Upper lobe of left lung (tissue), 6 donors: ENCODE data around the gene MBIP. TPM values are rescaled to one million over a fixed set of nuclear protein-coding genes. Genes with fewer than 3 reads are reported as not detected.
"Not testable (repeated sequence)": the region's sequence is repeated elsewhere in the genome, so short reads cannot be mapped to it uniquely, and the experiment has no call there.

ENCODE experiments used
- ATAC-seq, 2 donors: fragments of 200-7000 bp; cut with Tn5 transposase; one replicate each; pipeline ENCODE4 v1.9.1; 2022; ENCODE audit warnings: mild to moderate bottlenecking in 2 of 2, moderate library complexity in 2 of 2; ENCODE audit not compliant: low FRiP score in 2 of 2
- DNase-seq, 2 donors: peaks; one replicate each; pipeline ENCODE4 v3.0.0-alpha.2; 2019 to 2020
- H3K27ac ChIP-seq, 4 donors: fragments of 200-600 bp; sonication (generic); one replicate each; pipeline ENCODE4 v1.5.1; 2016 to 2019
- H3K27me3 ChIP-seq, 4 donors: fragments of 200-600 bp; sonication (generic); one replicate each; pipeline ENCODE4 v1.5.1; 2017 to 2019
- H3K36me3 ChIP-seq, 4 donors: fragments of 200-600 bp; sonication (generic); one replicate each; pipeline ENCODE4 v1.5.1; 2016 to 2019
- H3K4me1 ChIP-seq, 4 donors: fragments of 200-600 bp; sonication (generic); one replicate each; pipeline ENCODE4 v1.5.1; 2018 to 2019
- H3K4me3 ChIP-seq, 4 donors: fragments of 200-600 bp; sonication (generic); one replicate each; pipeline ENCODE4 v1.5.1; 2017 to 2019; ENCODE audit warnings: mild to moderate bottlenecking in 2 of 4, moderate library complexity in 1 of 4
- H3K9me3 ChIP-seq, 4 donors: fragments of 200-600 bp; sonication (generic); one replicate each; pipeline ENCODE4 v1.5.1; 2018 to 2019
- EP300 ChIP-seq, 4 donors: sonication (generic); formaldehyde crosslinking; IDR thresholded peaks; one replicate each; pipeline ENCODE4 v1.5.1; 2017; ENCODE audit warnings: antibody characterized with exemption in 4 of 4, control low read depth in 2 of 4
- POLR2A ChIP-seq, 4 donors: fragments of 450-650 bp; IDR thresholded peaks; one replicate each; pipeline ENCODE4 v1.5.1; 2016 to 2017; ENCODE audit warnings: antibody characterized with exemption in 4 of 4, mild to moderate bottlenecking in 2 of 4
- POLR2AphosphoS5 ChIP-seq, 2 donors: sonication (generic); formaldehyde crosslinking; IDR thresholded peaks; one replicate each; pipeline ENCODE4 v1.5.1; 2017; ENCODE audit warnings: antibody characterized with exemption in 2 of 2
- WGBS, 2 donors: methylation state at CpG; one replicate each; pipeline ENCODE4 v1.1.5; 2017 to 2018; 5-methylcytosine and 5-hydroxymethylcytosine counted together
- total RNA-seq, 6 donors: library from RNA; depleted of rRNA in 4 of 6; stranded (reverse); fragments of >200 nt in 4 of 6; gene quantifications; one replicate each; pipeline versions ENCODE4 v1.1.0 to v1.2.1, GENCODE V29; 2016 to 2021
- TF ChIP-seq, protein P1 (sequence below), 6 experiments: fragments of 450-650 bp in 4 of 6; fragments of 200-600 bp in 2 of 6; sonication (generic) in 2 of 6; IDR thresholded peaks; one replicate each; pipeline ENCODE4 v1.5.1; 2016 to 2019; ENCODE audit warnings: antibody characterized with exemption in 6 of 6
- donor health status: DM: no; HTN: no; CAD: no; lungs with moderate emphysema.
- donor health status: DM: no; HTN: yes; CAD: no; lungs with severe emphysema.

Gene MBIP
- total RNA-seq, 6 donors from 2014 or later = 65.0 to 264 (median 133) TPM

DNA sequence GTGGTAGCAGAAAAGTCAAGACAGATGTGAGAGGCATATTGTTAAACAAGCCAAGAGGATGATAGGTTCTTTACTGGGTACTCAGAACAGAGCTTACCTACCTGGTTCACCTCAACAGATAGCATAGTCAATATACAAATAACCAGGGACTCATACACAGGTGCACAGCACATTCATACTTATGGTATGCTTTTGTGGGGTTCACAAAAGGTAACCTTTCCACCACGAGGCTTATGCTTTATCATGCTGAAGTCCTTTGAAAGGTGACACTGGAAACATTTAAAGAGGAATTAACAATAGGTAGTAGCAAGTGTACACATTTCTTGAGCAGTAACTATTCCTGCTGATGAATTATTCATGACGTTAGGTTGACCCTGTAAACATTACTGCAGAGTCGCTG lies 42.2 kb upstream of the MBIP start:
- no peak for DNase-seq
- Histone ChIP-seq H3K9me3 (no peaks in the 10 kb centered on the region), H3K4me1 (no peaks in the 10 kb centered on the region), H3K36me3 (no peaks in the 10 kb centered on the region), H3K27me3 (no peaks in the 10 kb centered on the region), H3K27ac (no peak overlapping the region), H3K4me3 (no peak overlapping the region)
- 43 to 80% methylated on average over 3 of the region's 3 CpGs for WGBS, 2 donors
- ATAC-seq = no peak
- TF ChIP-seq POLR2A (IDR thresholded peaks at IDR 0.05) (no peak), EP300 (IDR thresholded peaks at IDR 0.05) (no peak), POLR2AphosphoS5 (IDR thresholded peaks at IDR 0.05) (no peak)
- TF ChIP-seq, protein P1, sequence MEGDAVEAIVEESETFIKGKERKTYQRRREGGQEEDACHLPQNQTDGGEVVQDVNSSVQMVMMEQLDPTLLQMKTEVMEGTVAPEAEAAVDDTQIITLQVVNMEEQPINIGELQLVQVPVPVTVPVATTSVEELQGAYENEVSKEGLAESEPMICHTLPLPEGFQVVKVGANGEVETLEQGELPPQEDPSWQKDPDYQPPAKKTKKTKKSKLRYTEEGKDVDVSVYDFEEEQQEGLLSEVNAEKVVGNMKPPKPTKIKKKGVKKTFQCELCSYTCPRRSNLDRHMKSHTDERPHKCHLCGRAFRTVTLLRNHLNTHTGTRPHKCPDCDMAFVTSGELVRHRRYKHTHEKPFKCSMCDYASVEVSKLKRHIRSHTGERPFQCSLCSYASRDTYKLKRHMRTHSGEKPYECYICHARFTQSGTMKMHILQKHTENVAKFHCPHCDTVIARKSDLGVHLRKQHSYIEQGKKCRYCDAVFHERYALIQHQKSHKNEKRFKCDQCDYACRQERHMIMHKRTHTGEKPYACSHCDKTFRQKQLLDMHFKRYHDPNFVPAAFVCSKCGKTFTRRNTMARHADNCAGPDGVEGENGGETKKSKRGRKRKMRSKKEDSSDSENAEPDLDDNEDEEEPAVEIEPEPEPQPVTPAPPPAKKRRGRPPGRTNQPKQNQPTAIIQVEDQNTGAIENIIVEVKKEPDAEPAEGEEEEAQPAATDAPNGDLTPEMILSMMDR (IDR thresholded peaks at IDR 0.05) = no peak

DNA sequence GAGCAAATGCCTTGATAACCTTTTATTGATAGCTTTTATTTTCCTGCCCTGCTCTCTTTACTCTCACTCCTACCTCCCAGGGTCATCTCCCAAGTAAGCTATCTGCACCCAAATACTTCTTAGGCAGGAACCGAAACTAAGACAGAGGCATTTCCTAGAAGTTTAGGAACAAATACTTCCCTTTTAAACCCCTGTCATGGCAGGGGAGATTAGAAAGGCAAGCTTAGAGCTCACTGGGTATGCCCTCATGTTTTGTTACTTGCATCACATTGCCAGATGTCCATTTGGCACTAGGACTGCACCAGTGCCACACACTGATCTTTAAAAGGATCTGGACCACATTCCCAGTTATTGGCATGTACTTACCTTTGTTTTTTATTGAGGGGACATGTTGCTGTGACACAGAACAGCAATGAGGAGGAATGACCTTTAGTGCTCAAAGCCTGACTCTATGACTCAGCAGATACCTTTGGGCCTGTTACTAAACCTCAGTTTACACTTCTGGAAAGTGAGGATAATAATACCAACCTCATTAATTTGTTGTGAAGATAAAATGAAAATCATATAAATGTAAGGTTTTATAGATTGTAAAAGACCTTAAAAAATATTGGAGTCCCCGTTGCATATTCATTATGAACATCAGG lies 40.9 kb upstream of the MBIP start:
- Histone ChIP-seq H3K27ac (no peak overlapping the region), H3K27me3 (no peaks in the 10 kb centered on the region), H3K36me3 (no peaks in the 10 kb centered on the region), H3K9me3 (peaks cover 0 to 5% (median 3%) of the 10 kb centered on the region in 4 donors), H3K4me1 (no peaks in the 10 kb centered on the region), H3K4me3 (no peak overlapping the region)
- WGBS, 2 donors = 69 to 70% methylated on average over 2 of the region's 2 CpGs
- DNase-seq = no peak
- no peak for TF ChIP-seq EP300 (IDR thresholded peaks at IDR 0.05)
- no peak for TF ChIP-seq POLR2A (IDR thresholded peaks at IDR 0.05)
- TF ChIP-seq POLR2AphosphoS5 (IDR thresholded peaks at IDR 0.05) = no peak
- TF ChIP-seq, protein P1 (IDR thresholded peaks at IDR 0.05) = no peak
- ATAC-seq = peak in 1 of 2 donors; percentile 82

DNA sequence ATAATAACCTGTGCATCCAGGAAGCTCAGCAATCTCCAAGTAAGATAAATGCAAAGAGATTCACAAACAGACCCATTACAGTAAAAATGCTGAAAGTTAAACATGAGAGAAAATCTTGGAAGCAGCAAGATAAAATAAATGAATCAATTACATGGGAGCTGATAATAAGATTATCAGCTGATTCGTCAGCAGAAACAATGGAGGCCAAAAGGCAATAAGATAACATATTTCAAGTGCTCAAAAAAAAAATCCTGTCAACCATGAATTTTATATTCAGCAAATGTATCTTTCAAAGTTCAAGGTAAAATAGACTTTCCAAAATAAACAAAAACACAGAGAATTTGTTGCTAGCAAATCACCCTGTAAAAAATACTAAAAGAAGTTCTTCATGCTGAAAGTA lies 36.4 kb upstream of the MBIP start:
- Histone ChIP-seq H3K36me3 (no peaks in the 10 kb centered on the region), H3K4me1 (no peaks in the 10 kb centered on the region), H3K9me3 (peaks cover 0 to 18% (median 4%) of the 10 kb centered on the region in 4 donors), H3K4me3 (no peak overlapping the region), H3K27ac (no peak overlapping the region), H3K27me3 (no peaks in the 10 kb centered on the region)
- ATAC-seq (no peak), DNase-seq (no peak)
- WGBS, 2 donors = 85% methylated on average over 1 of the region's 1 CpG
- no peak for TF ChIP-seq EP300 (IDR thresholded peaks at IDR 0.05)
- no peak for TF ChIP-seq POLR2A (IDR thresholded peaks at IDR 0.05)
- TF ChIP-seq, protein P1 (IDR thresholded peaks at IDR 0.05) = no peak
- TF ChIP-seq POLR2AphosphoS5 (IDR thresholded peaks at IDR 0.05) = no peak

DNA sequence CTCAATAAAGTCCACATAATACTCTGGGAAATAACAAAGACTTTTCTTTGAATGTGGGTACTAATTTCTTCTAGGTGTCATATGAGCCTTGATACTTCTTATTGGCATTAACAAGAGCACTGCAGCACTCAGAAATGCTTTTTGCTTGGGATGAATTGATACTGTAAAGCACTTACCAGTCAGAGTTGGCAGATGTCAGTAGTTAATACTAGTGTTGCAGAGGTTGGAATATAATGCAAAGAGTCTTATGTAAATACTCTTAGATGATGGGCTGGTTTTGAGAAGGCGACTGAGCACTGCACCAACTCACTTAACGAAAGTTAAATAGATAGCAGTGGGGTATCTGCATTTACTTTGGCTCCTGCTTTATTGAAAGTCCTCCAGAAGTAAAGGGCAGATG lies 25.6 kb upstream of the MBIP start:
- Histone ChIP-seq H3K4me1 (no peaks in the 10 kb centered on the region), H3K9me3 (no peaks in the 10 kb centered on the region), H3K36me3 (no peaks in the 10 kb centered on the region), H3K4me3 (no peak overlapping the region), H3K27me3 (no peaks in the 10 kb centered on the region), H3K27ac (no peak overlapping the region)
- 27 to 67% methylated on average over 2 of the region's 2 CpGs for WGBS, 2 donors
- no peak for ATAC-seq
- TF ChIP-seq POLR2AphosphoS5 (IDR thresholded peaks at IDR 0.05) = no peak
- TF ChIP-seq POLR2A (IDR thresholded peaks at IDR 0.05) = no peak
- TF ChIP-seq, protein P1 (IDR thresholded peaks at IDR 0.05) = no peak
- TF ChIP-seq EP300 (IDR thresholded peaks at IDR 0.05) = no peak
- DNase-seq = no peak

DNA sequence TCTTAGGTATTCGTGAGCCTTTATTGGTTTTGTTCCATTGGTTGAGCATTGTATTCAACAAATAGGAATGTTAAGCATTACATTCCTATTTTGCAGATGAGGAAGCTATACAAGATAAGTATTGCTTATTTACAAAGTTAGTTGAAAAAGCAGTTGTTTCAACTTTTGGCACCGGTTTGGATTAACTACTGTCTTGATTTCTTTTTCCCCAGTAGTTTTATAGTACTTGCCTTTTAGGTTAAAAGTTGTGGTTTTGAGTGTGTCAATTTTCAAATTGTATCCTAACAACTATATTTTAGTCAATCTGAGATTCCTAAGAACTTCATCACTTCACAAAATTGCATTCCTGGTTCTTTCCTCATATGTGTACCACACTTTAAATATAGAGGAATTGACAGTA lies 23.8 kb upstream of the MBIP start:
- DNase-seq = no peak
- H3K27ac ChIP-seq = no peak overlapping the region
- no peaks in the 10 kb centered on the region for H3K27me3 ChIP-seq
- no peaks in the 10 kb centered on the region for H3K4me1 ChIP-seq
- TF ChIP-seq POLR2AphosphoS5 (IDR thresholded peaks at IDR 0.05) (no peak), POLR2A (IDR thresholded peaks at IDR 0.05) (no peak), EP300 (IDR thresholded peaks at IDR 0.05) (no peak)
- TF ChIP-seq, protein P1 (IDR thresholded peaks at IDR 0.05) = no peak
- no peaks in the 10 kb centered on the region for H3K36me3 ChIP-seq
- H3K4me3 ChIP-seq = no peak overlapping the region
- ATAC-seq = no peak
- WGBS, 2 donors = 40 to 74% methylated on average over 2 of the region's 2 CpGs
- H3K9me3 ChIP-seq = no peaks in the 10 kb centered on the region

DNA sequence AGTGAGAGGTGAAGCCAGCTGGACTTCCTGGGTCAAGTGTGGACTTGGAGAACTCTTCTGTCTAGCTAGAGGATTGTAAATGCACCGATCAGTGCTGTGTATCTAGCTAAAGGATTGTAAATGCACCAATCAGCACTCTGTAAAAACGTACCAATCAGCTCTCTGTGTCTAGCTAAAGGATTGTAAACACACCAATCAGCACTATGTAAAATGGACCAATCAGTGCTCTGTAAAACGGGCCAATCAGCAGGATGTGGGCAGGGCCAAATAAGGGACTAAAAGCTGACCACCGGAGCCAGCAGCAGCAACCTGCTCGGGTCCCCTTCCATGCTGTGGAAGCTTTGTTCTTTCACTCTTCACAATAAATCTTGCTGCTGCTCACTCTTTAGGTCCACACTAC lies 21.4 kb upstream of the MBIP start:
- 83% methylated on average over 5 of the region's 5 CpGs for WGBS, 2 donors
- H3K27me3 ChIP-seq, H3K36me3 ChIP-seq, H3K9me3 ChIP-seq, H3K4me1 ChIP-seq, ATAC-seq, H3K27ac ChIP-seq, DNase-seq, H3K4me3 ChIP-seq: not testable (repeated sequence)
